ENCODE data around the gene CFAP73.
"Not testable (repeated sequence)": the region's sequence is repeated elsewhere in the genome, so short reads cannot be mapped to it uniquely, and the experiment has no call there.

Gene CFAP73

GRCh38 chr12:113140706-113141105 lies 8.8 kb upstream of the CFAP73 start:
- in situ Hi-C loops (cut with HindIII; ENCODE audit: low sequenced_read_pairs): no loop called here

DNA sequence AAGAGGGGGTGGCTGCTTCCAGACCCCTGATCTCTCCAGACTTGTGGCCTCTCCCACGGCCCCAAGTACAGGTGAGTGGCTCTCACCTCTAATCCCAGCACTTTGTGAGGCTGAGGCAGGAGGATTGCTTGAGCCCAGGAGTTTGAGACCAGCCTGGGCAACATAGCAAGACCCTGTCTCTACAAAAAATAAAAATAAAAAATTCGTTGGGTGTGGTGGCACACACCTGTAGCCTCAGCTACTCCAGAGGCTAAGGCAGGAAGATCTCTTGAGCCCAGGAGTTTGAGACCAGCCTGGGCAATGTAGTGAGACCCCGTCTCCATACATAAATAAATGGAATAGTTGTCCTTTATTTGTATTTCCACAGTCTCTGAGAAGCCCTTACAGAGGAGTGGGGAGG lies 7.8 kb upstream of the CFAP73 start:
- in situ Hi-C loops (cut with HindIII; ENCODE audit: low sequenced_read_pairs): not testable (repeated sequence)

- in situ Hi-C loops (cut with HindIII; ENCODE audit: low sequenced_read_pairs): no loop called here
Observed at GRCh38 chr12:113142173-113142885, 7.2 kb upstream of the CFAP73 start.

- in situ Hi-C loops (cut with HindIII; ENCODE audit: low sequenced_read_pairs): no loop called here
Observed at GRCh38 chr12:113142886-113143332, 6.6 kb upstream of the CFAP73 start.

- in situ Hi-C loops (cut with HindIII; ENCODE audit: low sequenced_read_pairs): no loop called here
Observed at GRCh38 chr12:113143959-113144358, 5.6 kb upstream of the CFAP73 start.

DNA sequence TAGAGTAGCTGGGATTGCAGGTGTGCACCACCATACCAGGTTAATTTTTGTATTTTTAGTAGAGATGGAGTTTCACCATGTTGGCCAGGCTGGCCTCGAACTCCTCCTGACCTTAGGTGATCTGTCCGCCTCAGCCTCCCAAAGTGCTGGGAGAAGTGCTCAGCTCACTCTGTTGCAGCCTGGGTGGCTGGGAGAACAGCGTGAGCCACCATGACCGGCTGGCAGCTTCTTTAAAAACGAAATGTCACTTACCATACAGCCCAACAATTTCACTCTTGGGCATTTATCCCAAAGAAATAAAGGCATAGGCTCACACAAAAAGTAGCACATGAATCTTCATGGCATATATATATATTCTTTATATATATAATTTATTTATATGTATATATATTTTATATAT lies 4.7 kb upstream of the CFAP73 start:
- in situ Hi-C loops (cut with HindIII; ENCODE audit: low sequenced_read_pairs): no loop called here

GRCh38 chr12:113145720-113146551 lies 3.6 kb upstream of the CFAP73 start:
- in situ Hi-C loops (cut with HindIII; ENCODE audit: low sequenced_read_pairs): no loop called here

GRCh38 chr12:113146999-113147398 lies 2.5 kb upstream of the CFAP73 start:
- in situ Hi-C loops (cut with HindIII; ENCODE audit: low sequenced_read_pairs): no loop called here

DNA sequence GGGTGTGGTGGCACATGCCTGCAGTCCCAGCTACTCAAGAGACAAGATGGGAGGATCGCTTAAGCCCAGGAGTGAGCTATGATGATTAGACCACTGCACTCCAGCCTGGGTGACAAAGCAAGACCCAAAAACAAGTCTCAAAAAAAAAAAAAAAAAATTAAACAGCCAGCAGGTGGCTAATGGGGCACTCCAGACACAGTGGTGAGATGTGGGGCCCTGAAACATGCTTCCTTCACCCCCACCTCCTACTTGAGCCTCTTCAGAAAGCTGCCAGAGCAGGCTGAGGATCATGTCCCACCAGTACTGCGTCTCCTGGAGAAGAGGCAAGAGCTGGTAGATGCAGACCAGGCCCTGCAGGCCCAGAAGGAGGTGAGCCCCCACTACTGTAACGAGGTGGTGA lies 2.1 kb downstream of the CFAP73 start:
- in situ Hi-C loops (cut with HindIII; ENCODE audit: low sequenced_read_pairs): no loop called here

- in situ Hi-C loops (cut with HindIII; ENCODE audit: low sequenced_read_pairs): no loop called here
Observed at GRCh38 chr12:113152196-113152834, 2.8 kb downstream of the CFAP73 start.

DNA sequence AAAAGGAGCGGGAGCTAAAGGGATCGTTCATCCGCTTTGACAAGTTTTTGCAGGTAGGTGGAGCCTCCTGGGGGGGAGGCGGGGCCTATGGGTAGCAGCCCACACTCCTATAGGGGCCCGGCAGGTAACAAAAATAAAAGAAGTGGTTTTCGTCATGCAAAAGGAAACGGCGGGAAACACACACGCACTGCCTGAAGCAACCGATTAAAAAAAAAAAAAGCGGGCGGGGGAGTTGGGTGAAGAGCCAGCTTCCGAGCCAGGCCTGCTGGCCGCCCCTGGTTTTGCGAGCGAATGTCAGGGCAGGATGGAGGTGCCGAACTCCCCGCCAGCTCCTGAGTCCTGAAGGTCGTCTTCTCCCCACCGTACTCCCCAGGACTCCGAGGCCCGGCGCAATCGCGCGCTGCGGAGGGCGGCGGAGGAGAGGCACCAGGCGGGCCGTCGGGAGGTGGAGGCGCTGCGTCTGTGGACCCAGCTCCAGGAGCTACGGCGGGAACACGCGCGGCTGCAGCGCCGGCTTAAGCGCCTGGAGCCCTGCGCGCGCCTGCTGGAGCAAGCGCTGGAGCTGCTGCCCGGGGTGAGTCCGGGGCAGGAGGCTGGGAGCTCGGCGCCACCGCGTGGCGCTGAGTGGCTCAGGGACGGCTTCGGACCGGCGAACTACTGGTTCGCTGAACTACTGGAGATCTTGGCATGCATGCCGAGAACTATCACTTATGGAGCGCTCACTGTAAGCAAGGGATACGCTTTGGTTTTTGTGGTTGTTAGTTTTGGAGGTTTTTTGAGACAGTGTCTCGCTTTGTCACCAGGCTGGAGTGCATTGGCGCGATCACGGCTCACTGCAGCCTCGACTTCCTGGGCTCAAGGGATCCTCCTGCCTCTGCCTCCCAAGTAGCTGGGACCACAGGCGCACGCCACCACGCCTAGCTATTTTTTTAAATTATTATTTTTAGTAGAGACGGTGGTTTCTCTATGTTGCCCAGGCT lies 3.6 kb downstream of the CFAP73 start:
- in situ Hi-C loops (cut with HindIII; ENCODE audit: low sequenced_read_pairs): no loop called here

GRCh38 chr12:113154351-113154973 lies 4.9 kb downstream of the CFAP73 start:
- in situ Hi-C loops (cut with HindIII; ENCODE audit: low sequenced_read_pairs): no loop called here

DNA sequence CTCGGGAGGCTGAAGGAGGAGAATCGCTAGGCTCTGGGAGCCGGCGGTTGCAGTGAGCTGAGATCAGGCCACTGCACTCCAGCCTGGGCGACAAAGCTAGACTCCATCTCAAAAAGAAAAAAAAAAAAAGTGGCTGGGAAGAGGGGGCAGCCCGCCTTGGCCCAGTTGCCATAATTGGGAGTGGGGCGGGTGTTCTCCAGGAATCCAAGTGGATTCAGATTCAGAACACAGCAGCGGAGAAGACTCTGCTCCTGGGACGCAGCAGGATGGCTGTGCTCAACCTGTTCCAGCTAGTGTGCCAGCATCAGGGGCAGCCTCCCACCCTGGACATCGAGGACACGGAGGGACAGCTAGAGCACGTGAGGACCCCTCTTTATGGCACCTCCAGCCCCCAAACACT lies 5.5 kb downstream of the CFAP73 start:
- in situ Hi-C loops (cut with HindIII; ENCODE audit: low sequenced_read_pairs): no loop called here

GRCh38 chr12:113155646-113156045 lies 6.1 kb downstream of the CFAP73 start:
- in situ Hi-C loops (cut with HindIII; ENCODE audit: low sequenced_read_pairs): no loop called here

GRCh38 chr12:113157218-113157859 lies 7.8 kb downstream of the CFAP73 start:
- in situ Hi-C loops (cut with HindIII; ENCODE audit: low sequenced_read_pairs): no loop called here

GRCh38 chr12:113158439-113159203 lies 9.1 kb downstream of the CFAP73 start:
- in situ Hi-C loops (cut with HindIII; ENCODE audit: low sequenced_read_pairs): no loop called here

GRCh38 chr12:113159937-113160336 lies 10.4 kb downstream of the CFAP73 start:
- in situ Hi-C loops (cut with HindIII; ENCODE audit: low sequenced_read_pairs): loop anchor here (5.0 kb wide), 1 partner anchor 98 kb away; no protein-coding TSS in a partner anchor

GRCh38 chr12:113161415-113162016 lies 12.0 kb downstream of the CFAP73 start:
- in situ Hi-C loops (cut with HindIII; ENCODE audit: low sequenced_read_pairs): loop anchor here (5.0 kb wide), 1 partner anchor 99 kb away; no protein-coding TSS in a partner anchor

All from endothelial cell of hepatic sinusoid (primary cell).